Measurements from ENCODE around the gene CCDC117. TPM values are rescaled to one million over a fixed set of nuclear protein-coding genes. Genes with fewer than 3 reads are reported as not detected.

CCDC117 gene
- total RNA-seq, 6 donors from 2014 or later: 13.2 to 32.5 (median 20.8) TPM

GRCh38 chr22:28783786-28784671, 11.5 kb downstream of the CCDC117 start:
- Histone ChIP-seq H3K9me3 (no peaks in the 10 kb centered on the region), H3K27me3 (no peaks in the 10 kb centered on the region), H3K4me1 (peaks cover 18 to 51% (median 29%) of the 10 kb centered on the region in 4 donors), H3K36me3 (peaks cover 3 to 79% (median 38%) of the 10 kb centered on the region in 4 donors), H3K4me3 (no peak overlapping the region), H3K27ac (peak overlapping the region; percentile 61 to 82 (median 77))
- peak in 1 of 2 donors; percentile 59 for DNase-seq
- peak; percentile 35 to 83 for ATAC-seq (ENCODE audit: low FRiP score in 2 of 2)
- TF ChIP-seq EP300 (IDR thresholded peaks at IDR 0.05) (no peak), POLR2AphosphoS5 (IDR thresholded peaks at IDR 0.05) (peak in 1 of 2 donors; percentile 19)
- 40 to 48% methylated on average over 4 of the region's 4 CpGs for WGBS, 2 donors

GRCh38 chr22:28788601-28789000, 16.1 kb downstream of the CCDC117 start:
- no peak for TF ChIP-seq POLR2AphosphoS5 (IDR thresholded peaks at IDR 0.05)
- TF ChIP-seq CTCF (IDR thresholded peaks at IDR 0.05): no peak
- TF ChIP-seq EP300 (IDR thresholded peaks at IDR 0.05): no peak
- no peak for TF ChIP-seq POLR2A (IDR thresholded peaks at IDR 0.05)
- 80 to 90% methylated on average over 3 of the region's 3 CpGs for WGBS, 2 donors
- H3K36me3 ChIP-seq: peaks cover 0 to 83% (median 30%) of the 10 kb centered on the region in 4 donors
- peaks cover 18 to 36% (median 22%) of the 10 kb centered on the region in 4 donors for H3K4me1 ChIP-seq
- no peak for DNase-seq
- no peaks in the 10 kb centered on the region for H3K27me3 ChIP-seq
- no peak for ATAC-seq (ENCODE audit: low FRiP score in 2 of 2)
- H3K27ac ChIP-seq: no peak overlapping the region
- no peaks in the 10 kb centered on the region for H3K9me3 ChIP-seq
- H3K4me3 ChIP-seq: no peak overlapping the region

GRCh38 chr22:28791124-28791523, 18.6 kb downstream of the CCDC117 start:
- H3K27me3 ChIP-seq: no peaks in the 10 kb centered on the region
- H3K4me1 ChIP-seq: peaks cover 11 to 31% (median 28%) of the 10 kb centered on the region in 4 donors
- peak overlapping the region in 2 of 4 donors; percentile 11 to 26 for H3K27ac ChIP-seq
- TF ChIP-seq EP300 (IDR thresholded peaks at IDR 0.05) (no peak), CTCF (IDR thresholded peaks at IDR 0.05) (no peak), POLR2A (IDR thresholded peaks at IDR 0.05) (no peak), POLR2AphosphoS5 (IDR thresholded peaks at IDR 0.05) (no peak)
- peaks cover 20 to 83% (median 39%) of the 10 kb centered on the region in 4 donors for H3K36me3 ChIP-seq
- H3K4me3 ChIP-seq: no peak overlapping the region
- DNase-seq (no peak), ATAC-seq (ENCODE audit: low FRiP score in 2 of 2) (no peak)
- WGBS, 2 donors: 92 to 96% methylated on average over 5 of the region's 5 CpGs
- no peaks in the 10 kb centered on the region for H3K9me3 ChIP-seq

DNA sequence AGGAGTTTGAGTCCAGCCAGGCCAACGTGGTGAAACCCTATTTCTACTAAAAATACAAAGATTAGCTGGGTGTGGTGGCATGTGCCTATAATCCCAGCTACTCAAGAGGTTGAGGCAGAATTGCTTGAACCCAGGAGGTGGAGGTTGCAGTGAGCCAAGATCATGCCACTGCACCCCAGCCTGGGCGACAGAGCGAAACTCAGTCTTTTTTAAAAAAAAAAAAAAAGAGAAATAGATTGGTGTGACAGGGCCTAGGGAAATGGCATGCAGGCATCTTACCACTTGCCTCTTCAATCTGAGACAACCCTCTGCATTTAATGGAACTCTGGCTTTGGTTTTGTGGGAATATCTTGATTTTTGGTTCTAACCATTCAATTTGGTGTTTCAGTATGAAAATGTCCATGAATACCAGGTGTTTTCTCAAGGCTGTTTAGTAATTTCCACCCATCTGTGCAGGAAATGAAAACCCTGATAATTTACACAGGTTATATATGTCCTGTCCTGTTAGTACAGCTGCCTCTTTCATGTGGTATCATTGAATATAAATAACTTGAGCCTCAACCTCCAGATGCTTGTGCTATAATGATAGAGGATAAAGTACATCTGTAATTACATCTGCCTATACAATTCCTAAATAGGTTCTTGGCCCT, 19.5 kb downstream of the CCDC117 start:
- WGBS, 2 donors: 61 to 63% methylated on average over 3 of the region's 3 CpGs
- peak overlapping the region in 2 of 4 donors; percentile 13 to 26 for H3K27ac ChIP-seq
- peaks cover 19 to 40% (median 35%) of the 10 kb centered on the region in 4 donors for H3K4me1 ChIP-seq
- TF ChIP-seq POLR2AphosphoS5 (IDR thresholded peaks at IDR 0.05): no peak
- TF ChIP-seq CTCF (IDR thresholded peaks at IDR 0.05): no peak
- no peak for TF ChIP-seq POLR2A (IDR thresholded peaks at IDR 0.05)
- no peak for TF ChIP-seq EP300 (IDR thresholded peaks at IDR 0.05)
- peaks cover 29 to 83% (median 42%) of the 10 kb centered on the region in 4 donors for H3K36me3 ChIP-seq
- H3K4me3 ChIP-seq: no peak overlapping the region
- no peak for DNase-seq
- no peak for ATAC-seq (ENCODE audit: low FRiP score in 2 of 2)
- no peaks in the 10 kb centered on the region for H3K9me3 ChIP-seq
- no peaks in the 10 kb centered on the region for H3K27me3 ChIP-seq
